Gastrocnemius medialis (tissue), 4 donors: ENCODE measurements around the gene NSFL1C. TPM values are rescaled to one million over a fixed set of nuclear protein-coding genes. Genes with fewer than 3 reads are reported as not detected.
A peak's percentile ranks its signal among the peaks of the same experiment; 100 is the strongest.

Experiments
- ATAC-seq, 2 donors: fragments of 150-250 bp; one replicate each; pipeline ENCODE4 v1.9.1; 2016
- DNase-seq, 2 donors: peaks; one replicate each; pipeline ENCODE4 v3.0.0-alpha.2; 2019
- H3K27ac ChIP-seq, 4 donors: fragments of 200-600 bp; sonication (generic); 1 replicate in 1 of 4; 2 replicates in 3 of 4; pipeline ENCODE4 v1.5.1; 2016 to 2018; ENCODE audit warnings: mild to moderate bottlenecking in 2 of 4, moderate library complexity in 1 of 4
- H3K27me3 ChIP-seq, 3 donors: fragments of 200-600 bp; sonication (generic) in 2 of 3; 1 replicate in 1 of 3; 2 replicates in 2 of 3; pipeline versions ENCODE4 v1.5.1 to v1.6.0; 2016 to 2019; ENCODE audit warnings: mild to moderate bottlenecking in 1 of 3, moderate library complexity in 1 of 3
- H3K36me3 ChIP-seq, 2 donors: fragments of 200-600 bp; sonication (generic) in 1 of 2; one replicate each; pipeline ENCODE4 v1.5.1; 2017 to 2018
- H3K4me1 ChIP-seq, 2 donors: fragments of 200-600 bp; sonication (generic) in 1 of 2; one replicate each; pipeline ENCODE4 v1.5.1; 2016 to 2017; ENCODE audit warnings: mild to moderate bottlenecking in 2 of 2
- H3K4me3 ChIP-seq, 4 donors: fragments of 200-600 bp; sonication (generic) in 3 of 4; 1 replicate in 1 of 4; 2 replicates in 3 of 4; pipeline ENCODE4 v1.5.1; 2016 to 2019; ENCODE audit warnings: mild to moderate bottlenecking in 2 of 4
- H3K9me3 ChIP-seq, 3 donors: fragments of 200-600 bp; sonication (generic) in 2 of 3; 1 replicate in 1 of 3; 2 replicates in 2 of 3; pipeline ENCODE4 v1.5.1; 2016 to 2019
- CTCF ChIP-seq, 5 experiments: fragments of 450-650 bp in 3 of 5; fragments of 200-600 bp in 2 of 5; sonication (generic) in 2 of 5; IDR thresholded peaks in 4 of 5; conservative IDR thresholded peaks in 1 of 5; 1 replicate in 4 of 5; 2 replicates in 1 of 5; pipeline ENCODE4 v1.5.1; 2016 to 2019; ENCODE audit warnings: antibody characterized with exemption in 5 of 5, mild to moderate bottlenecking in 3 of 5, moderate library complexity in 3 of 5
- POLR2A ChIP-seq, 2 donors: fragments of 450-650 bp; IDR thresholded peaks; one replicate each; pipeline ENCODE4 v1.6.1; 2017; ENCODE audit warnings: antibody characterized with exemption in 2 of 2, mild to moderate bottlenecking in 2 of 2, moderate library complexity in 2 of 2
- in situ Hi-C, 4 donors: fragments of 200-750 bp; cut with MboI; loops; one replicate each; pipeline versions ENCODE4 v1.15.0 to v1.8.0; 2017; ENCODE audit warnings: low sequenced_read_pairs in 4 of 4
- intact Hi-C: fragments of 100-400 bp; cut with DNase I; formaldehyde crosslinking; loops from one replicate; pipeline ENCODE4 v1.15.1; 2023; ENCODE audit warnings: low total_unique reads
- total RNA-seq, 4 donors: library from RNA; depleted of rRNA; stranded (reverse); fragments of >200 nt; gene quantifications; one replicate each; pipeline versions ENCODE4 v1.1.0 to v1.2.3, GENCODE V29; 2016

NSFL1C gene
- total RNA-seq, 4 donors from 2014 or later: 68.0 to 91.4 (median 80.6) TPM

GRCh38 chr20:1449370-1449769 is 17.3 kb downstream of the NSFL1C start:
- H3K27ac ChIP-seq: no peak overlapping the region
- no peak overlapping the region for H3K4me3 ChIP-seq
- ATAC-seq (peak in 1 of 2 donors; percentile 35), DNase-seq (no peak)
- in situ Hi-C loops: no loop called here
- no peak for TF ChIP-seq POLR2A (IDR thresholded peaks at IDR 0.05)
- TF ChIP-seq CTCF (IDR thresholded peaks at IDR 0.05 in 4 of 5, conservative IDR thresholded peaks at IDR 0.05 in 1 of 5): no peak
- no peaks in the 10 kb centered on the region for H3K4me1 ChIP-seq
- no peaks in the 10 kb centered on the region for H3K27me3 ChIP-seq
- H3K9me3 ChIP-seq: no peaks in the 10 kb centered on the region
- intact Hi-C loops: no loop called here
- H3K36me3 ChIP-seq: peaks cover 7 to 100% of the 10 kb centered on the region in 2 donors

DNA sequence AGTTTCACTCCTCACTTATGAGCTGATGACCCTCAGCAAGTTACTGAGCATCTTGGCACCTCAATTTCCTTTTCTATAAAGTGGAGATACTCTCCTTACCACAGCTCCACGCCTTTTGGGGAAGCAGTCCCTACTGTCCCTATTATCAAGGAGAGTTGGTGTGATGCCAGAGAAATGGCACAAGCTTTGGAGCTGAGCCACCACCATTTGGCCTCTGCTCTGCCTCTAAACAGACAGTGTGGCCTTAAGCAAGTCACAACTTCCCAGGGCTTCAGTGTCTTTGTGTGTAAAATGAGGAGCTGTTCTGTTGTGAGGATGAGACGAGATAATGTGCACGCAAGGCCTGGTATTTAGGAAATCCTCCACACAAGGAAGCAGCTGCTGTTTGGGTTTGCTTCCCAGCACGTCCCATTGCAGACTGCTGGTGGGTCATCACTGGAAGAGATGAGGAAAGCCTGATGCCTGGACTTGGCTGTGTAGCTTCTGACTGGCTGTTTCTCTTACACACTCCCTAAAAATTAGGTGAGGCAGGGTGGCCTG is 18.5 kb downstream of the NSFL1C start:
- no peak overlapping the region for H3K4me3 ChIP-seq
- DNase-seq (no peak), ATAC-seq (peak in 1 of 2 donors; percentile 49)
- peaks cover 7 to 100% of the 10 kb centered on the region in 2 donors for H3K36me3 ChIP-seq
- intact Hi-C loops (no loop called here), in situ Hi-C loops (no loop called here)
- no peaks in the 10 kb centered on the region for H3K27me3 ChIP-seq
- no peaks in the 10 kb centered on the region for H3K4me1 ChIP-seq
- H3K27ac ChIP-seq: peak overlapping the region in 1 of 4 donors; percentile 28
- H3K9me3 ChIP-seq: no peaks in the 10 kb centered on the region
- TF ChIP-seq POLR2A (IDR thresholded peaks at IDR 0.05) (no peak), CTCF (IDR thresholded peaks at IDR 0.05 in 4 of 5, conservative IDR thresholded peaks at IDR 0.05 in 1 of 5) (no peak)

GRCh38 chr20:1446536-1446935 is 20.1 kb downstream of the NSFL1C start:
- in situ Hi-C loops: no loop called here

GRCh38 chr20:1443085-1443484 is 23.6 kb downstream of the NSFL1C start:
- intact Hi-C loops: no loop called here
- no peaks in the 10 kb centered on the region for H3K9me3 ChIP-seq
- no peak overlapping the region for H3K27ac ChIP-seq
- DNase-seq (no peak), ATAC-seq (no peak)
- in situ Hi-C loops: no loop called here
- H3K36me3 ChIP-seq: peaks cover 2 to 84% of the 10 kb centered on the region in 2 donors
- H3K4me3 ChIP-seq: no peak overlapping the region
- H3K27me3 ChIP-seq: no peaks in the 10 kb centered on the region
- H3K4me1 ChIP-seq: no peaks in the 10 kb centered on the region
- TF ChIP-seq POLR2A (IDR thresholded peaks at IDR 0.05): no peak
- no peak for TF ChIP-seq CTCF (IDR thresholded peaks at IDR 0.05 in 4 of 5, conservative IDR thresholded peaks at IDR 0.05 in 1 of 5)

More at GRCh38 chr20:1446536-1446935, 20.1 kb downstream of the NSFL1C start:
- TF ChIP-seq POLR2A (IDR thresholded peaks at IDR 0.05) (no peak), CTCF (IDR thresholded peaks at IDR 0.05 in 4 of 5, conservative IDR thresholded peaks at IDR 0.05 in 1 of 5) (no peak)
- Histone ChIP-seq H3K4me3 (no peak overlapping the region), H3K27ac (no peak overlapping the region), H3K27me3 (no peaks in the 10 kb centered on the region), H3K4me1 (no peaks in the 10 kb centered on the region), H3K9me3 (no peaks in the 10 kb centered on the region), H3K36me3 (peaks cover 7 to 100% of the 10 kb centered on the region in 2 donors)
- intact Hi-C loops: no loop called here
- ATAC-seq (no peak), DNase-seq (no peak)

GRCh38 chr20:1442304-1442703 is 24.3 kb downstream of the NSFL1C start:
- H3K4me1 ChIP-seq: no peaks in the 10 kb centered on the region
- in situ Hi-C loops (no loop called here), intact Hi-C loops (no loop called here)
- no peak overlapping the region for H3K27ac ChIP-seq
- no peaks in the 10 kb centered on the region for H3K9me3 ChIP-seq
- H3K36me3 ChIP-seq: peaks cover 2 to 76% of the 10 kb centered on the region in 2 donors
- TF ChIP-seq POLR2A (IDR thresholded peaks at IDR 0.05) (no peak), CTCF (IDR thresholded peaks at IDR 0.05 in 4 of 5, conservative IDR thresholded peaks at IDR 0.05 in 1 of 5) (no peak)
- DNase-seq (no peak), ATAC-seq (no peak)
- H3K4me3 ChIP-seq: no peak overlapping the region
- H3K27me3 ChIP-seq: no peaks in the 10 kb centered on the region
